ENCODE measurements around the gene SEMG2. TPM values are rescaled to one million over a fixed set of nuclear protein-coding genes. Genes with fewer than 3 reads are reported as not detected.
A peak's percentile ranks its signal among the peaks of the same experiment; 100 is the strongest.

Gene SEMG2, protein sequence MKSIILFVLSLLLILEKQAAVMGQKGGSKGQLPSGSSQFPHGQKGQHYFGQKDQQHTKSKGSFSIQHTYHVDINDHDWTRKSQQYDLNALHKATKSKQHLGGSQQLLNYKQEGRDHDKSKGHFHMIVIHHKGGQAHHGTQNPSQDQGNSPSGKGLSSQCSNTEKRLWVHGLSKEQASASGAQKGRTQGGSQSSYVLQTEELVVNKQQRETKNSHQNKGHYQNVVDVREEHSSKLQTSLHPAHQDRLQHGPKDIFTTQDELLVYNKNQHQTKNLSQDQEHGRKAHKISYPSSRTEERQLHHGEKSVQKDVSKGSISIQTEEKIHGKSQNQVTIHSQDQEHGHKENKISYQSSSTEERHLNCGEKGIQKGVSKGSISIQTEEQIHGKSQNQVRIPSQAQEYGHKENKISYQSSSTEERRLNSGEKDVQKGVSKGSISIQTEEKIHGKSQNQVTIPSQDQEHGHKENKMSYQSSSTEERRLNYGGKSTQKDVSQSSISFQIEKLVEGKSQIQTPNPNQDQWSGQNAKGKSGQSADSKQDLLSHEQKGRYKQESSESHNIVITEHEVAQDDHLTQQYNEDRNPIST
- total RNA-seq: not detected
- polyA plus RNA-seq: not detected
- long read RNA-seq, donor 1: 0 reads
- long read RNA-seq, donor 2: 0 reads
- long read RNA-seq, donor 3: 0 reads
- long read RNA-seq, donor 4: 0 reads

DNA sequence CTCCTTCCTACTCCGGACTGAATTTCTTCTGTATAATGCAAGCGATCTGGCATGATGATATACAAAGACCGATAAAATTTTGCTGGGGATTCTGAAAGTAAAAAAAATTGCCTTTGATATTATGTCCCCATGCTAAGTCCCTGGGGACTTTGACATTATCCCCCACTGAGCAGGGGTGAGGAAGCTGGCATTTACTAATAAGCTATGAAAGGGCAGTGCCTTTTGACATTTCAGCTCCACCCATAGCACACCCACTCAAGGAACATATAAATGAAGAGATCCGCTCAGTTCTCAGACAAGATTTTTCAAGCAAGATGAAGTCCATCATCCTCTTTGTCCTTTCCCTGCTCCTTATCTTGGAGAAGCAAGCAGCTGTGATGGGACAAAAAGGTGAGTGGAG is at the start of gene SEMG2:
TSS of gene SEMG2 (plus strand) at position 298 of the 400 bp plus-strand sequence. CDS start at position 315, 17 bp downstream.
- intact Hi-C loops (cut with DNase I): no loop called here
- H3K4me3 ChIP-seq (ENCODE audit: low read length): no peak within 1 kb of the TSS
- no peaks in the 10 kb centered on the region for H3K9me3 ChIP-seq (ENCODE audit: control insufficient read depth, low read length)
- WGBS: 89% methylated on average over 4 of the region's 4 CpGs
- no peak within 1 kb of the TSS for H3K27ac ChIP-seq (ENCODE audit: low read length)
- DNase-seq (no peak), ATAC-seq (no peak)
- no peaks in the 10 kb centered on the region for H3K4me1 ChIP-seq (ENCODE audit: control insufficient read depth, insufficient read depth, low read length)
- peaks cover 2% of the 10 kb centered on the region for H3K27me3 ChIP-seq (ENCODE audit: control insufficient read depth, insufficient read depth)

DNA sequence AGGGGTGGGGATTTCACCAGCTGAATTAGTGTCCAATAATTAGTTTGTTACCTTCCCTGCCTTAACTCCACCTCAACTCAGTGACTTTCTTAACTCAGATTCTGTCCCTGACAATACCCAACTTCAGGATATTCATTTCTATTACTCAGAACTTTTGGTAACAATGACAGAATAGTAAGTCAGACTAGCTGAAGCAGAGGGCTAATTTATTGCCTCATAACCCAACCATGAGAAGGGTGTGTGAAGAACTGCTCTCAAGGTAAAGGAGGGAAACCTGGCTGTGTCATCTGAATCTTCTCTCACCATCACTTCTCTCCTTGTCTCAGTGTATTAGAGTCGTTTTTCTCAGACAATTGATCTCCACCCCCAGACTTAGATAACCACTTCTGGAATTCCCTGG is 47.7 kb upstream of the SEMG2 start:
- ATAC-seq: no peak
- Histone ChIP-seq H3K4me3 (ENCODE audit: low read length) (no peak overlapping the region), H3K27ac (ENCODE audit: low read length) (no peak overlapping the region), H3K9me3 (ENCODE audit: control insufficient read depth, low read length) (no peaks in the 10 kb centered on the region), H3K27me3 (ENCODE audit: control insufficient read depth, insufficient read depth) (no peaks in the 10 kb centered on the region), H3K4me1 (ENCODE audit: control insufficient read depth, insufficient read depth, low read length) (no peaks in the 10 kb centered on the region)
- 10% methylated on average over 1 of the region's 1 CpG for WGBS
- intact Hi-C loops (cut with DNase I): no loop called here
- DNase-seq: no peak

DNA sequence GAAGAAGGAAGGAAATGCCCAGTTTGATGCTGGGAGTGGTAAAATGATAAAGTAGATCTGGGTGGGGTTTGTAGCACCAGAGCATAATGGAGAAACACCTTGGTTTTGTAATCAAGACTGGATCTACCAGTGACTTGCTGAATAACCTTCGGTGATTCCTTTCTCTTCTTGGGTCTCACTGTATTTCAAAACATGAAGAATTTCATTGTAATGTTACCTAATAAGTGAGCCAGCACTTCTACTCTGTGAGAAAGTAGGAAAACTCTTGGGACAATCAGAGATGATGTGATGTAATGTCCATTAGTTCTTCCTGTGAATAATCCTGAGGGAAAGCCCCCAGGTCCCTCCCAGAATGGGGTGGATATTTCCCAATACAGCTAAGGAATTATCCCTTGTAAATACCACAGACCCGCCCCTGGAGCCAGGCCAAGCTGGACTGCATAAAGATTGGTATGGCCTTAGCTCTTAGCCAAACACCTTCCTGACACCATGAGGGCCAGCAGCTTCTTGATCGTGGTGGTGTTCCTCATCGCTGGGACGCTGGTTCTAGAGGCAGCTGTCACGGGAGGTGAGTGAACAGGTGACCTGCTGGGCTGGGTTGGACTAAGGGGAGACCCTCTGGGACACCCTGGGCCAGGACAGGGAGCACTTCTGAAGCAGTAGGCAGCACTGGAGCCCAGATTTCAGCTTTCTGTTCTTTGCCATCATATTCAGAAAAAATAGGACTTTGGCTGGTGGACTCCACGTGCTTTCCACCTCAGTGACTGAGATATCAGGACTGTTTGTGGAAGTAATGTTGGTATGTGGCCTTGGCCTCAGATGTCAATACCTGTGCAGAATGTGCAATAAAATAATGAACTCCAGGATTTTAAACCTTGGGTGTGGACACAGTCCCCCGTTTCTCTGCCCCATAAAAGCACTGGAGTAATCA is 46.5 kb upstream of the SEMG2 start, which contains the start of gene PI3:
TSS of gene PI3 (plus strand) at position 469 of the 931 bp plus-strand sequence. CDS start at position 490, 21 bp downstream.
- WGBS: 63% methylated on average over 8 of the region's 8 CpGs

DNA sequence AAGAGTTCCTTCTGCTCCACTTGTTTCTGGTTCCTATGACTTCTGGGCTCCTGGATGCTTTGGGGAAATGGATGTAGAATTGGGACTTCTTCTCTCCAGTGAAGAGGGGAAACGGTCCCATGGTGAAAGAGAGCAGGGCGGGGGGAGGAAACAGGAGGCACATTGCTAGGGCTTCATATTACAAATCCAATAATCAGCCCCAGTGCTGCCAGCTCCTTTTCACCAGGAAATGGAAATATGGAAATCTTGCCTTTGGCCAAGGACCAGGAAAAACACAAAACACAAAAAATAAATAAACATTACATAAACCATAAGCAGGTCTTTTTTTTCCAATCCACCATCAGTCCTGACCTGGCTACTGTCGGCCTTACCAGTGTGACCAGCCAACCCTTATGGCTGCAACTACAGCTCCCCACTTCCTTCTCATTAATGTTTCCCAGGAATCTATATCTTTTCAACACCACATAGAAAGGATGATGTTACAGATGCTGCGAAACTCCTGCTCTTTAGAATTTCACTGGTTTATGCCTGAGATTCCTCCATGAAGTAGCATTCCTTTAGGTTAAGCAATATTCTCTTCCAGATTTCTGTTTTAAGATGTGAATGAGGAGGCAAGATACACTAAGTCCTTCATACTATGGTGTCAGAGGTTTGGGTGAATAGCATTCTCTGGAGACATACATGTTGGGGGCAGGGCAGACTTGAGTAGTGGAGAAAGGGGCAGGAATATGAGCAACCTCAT is 44.5 kb upstream of the SEMG2 start:
- DNase-seq (no peak), ATAC-seq (no peak)
- Histone ChIP-seq H3K4me1 (ENCODE audit: control insufficient read depth, insufficient read depth, low read length) (no peaks in the 10 kb centered on the region), H3K4me3 (ENCODE audit: low read length) (no peak overlapping the region), H3K9me3 (ENCODE audit: control insufficient read depth, low read length) (no peaks in the 10 kb centered on the region), H3K27me3 (ENCODE audit: control insufficient read depth, insufficient read depth) (no peaks in the 10 kb centered on the region), H3K27ac (ENCODE audit: low read length) (no peak overlapping the region)
- intact Hi-C loops (cut with DNase I): no loop called here
- 68% methylated on average over 4 of the region's 4 CpGs for WGBS

More for the DNA sequence above, 46.5 kb upstream of the SEMG2 start, which contains the start of gene PI3:
- H3K27ac ChIP-seq (ENCODE audit: low read length): no peak within 1 kb of the TSS
- H3K4me3 ChIP-seq (ENCODE audit: low read length): no peak within 1 kb of the TSS
- H3K4me1 ChIP-seq (ENCODE audit: control insufficient read depth, insufficient read depth, low read length): no peaks in the 10 kb centered on the region
- DNase-seq: peak in 1 of 3 donors; percentile 47
- intact Hi-C loops (cut with DNase I): no loop called here
- ATAC-seq: no peak
- H3K9me3 ChIP-seq (ENCODE audit: control insufficient read depth, low read length): no peaks in the 10 kb centered on the region
- H3K27me3 ChIP-seq (ENCODE audit: control insufficient read depth, insufficient read depth): no peaks in the 10 kb centered on the region

DNA sequence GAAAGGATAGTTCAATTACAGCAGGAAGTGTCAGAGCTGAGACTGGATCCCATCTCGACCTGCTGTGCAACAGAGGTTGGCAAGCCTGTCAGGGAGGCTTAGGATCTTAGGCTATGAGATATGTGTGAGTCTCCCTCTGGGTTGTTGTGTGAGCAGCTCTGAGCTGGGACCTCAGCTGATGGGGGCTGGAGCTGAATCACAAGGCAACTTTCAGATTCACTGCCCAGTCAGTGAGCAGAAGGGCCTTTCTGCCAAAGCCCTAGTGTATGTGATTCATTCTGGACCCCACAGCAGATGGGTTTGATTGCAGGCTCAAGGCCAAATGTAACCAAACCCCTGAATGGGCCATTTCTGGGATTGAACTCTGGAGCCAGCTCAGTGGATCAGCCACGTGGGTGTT is 42.0 kb upstream of the SEMG2 start:
- no peaks in the 10 kb centered on the region for H3K4me1 ChIP-seq (ENCODE audit: control insufficient read depth, insufficient read depth, low read length)
- intact Hi-C loops (cut with DNase I): no loop called here
- DNase-seq (no peak), ATAC-seq (no peak)
- no peaks in the 10 kb centered on the region for H3K27me3 ChIP-seq (ENCODE audit: control insufficient read depth, insufficient read depth)
- no peaks in the 10 kb centered on the region for H3K9me3 ChIP-seq (ENCODE audit: control insufficient read depth, low read length)
- WGBS: 50% methylated on average over 2 of the region's 2 CpGs
- H3K27ac ChIP-seq (ENCODE audit: low read length): no peak overlapping the region
- no peak overlapping the region for H3K4me3 ChIP-seq (ENCODE audit: low read length)

DNA sequence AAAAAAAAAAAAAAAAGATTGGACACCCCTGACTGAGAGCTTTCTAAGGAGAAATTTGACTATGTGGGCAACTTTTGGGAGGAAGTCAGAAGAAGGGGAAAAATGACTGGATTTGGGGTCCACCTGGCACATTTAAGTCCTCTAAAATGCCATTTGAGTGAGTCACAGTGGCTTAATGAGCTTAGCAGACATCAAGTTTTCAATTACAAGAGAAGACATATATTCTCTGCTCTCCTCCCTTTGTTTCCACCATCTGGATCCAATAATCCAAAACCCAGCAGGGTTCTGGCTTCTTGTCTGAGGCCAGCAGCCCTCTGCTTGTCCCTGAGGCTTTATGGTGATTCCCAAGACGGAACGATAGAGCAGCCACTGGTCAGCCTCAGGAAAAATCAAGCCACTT is 39.5 kb upstream of the SEMG2 start:
- intact Hi-C loops (cut with DNase I): no loop called here
- 77% methylated on average over 2 of the region's 2 CpGs for WGBS
- no peaks in the 10 kb centered on the region for H3K4me1 ChIP-seq (ENCODE audit: control insufficient read depth, insufficient read depth, low read length)

DNA sequence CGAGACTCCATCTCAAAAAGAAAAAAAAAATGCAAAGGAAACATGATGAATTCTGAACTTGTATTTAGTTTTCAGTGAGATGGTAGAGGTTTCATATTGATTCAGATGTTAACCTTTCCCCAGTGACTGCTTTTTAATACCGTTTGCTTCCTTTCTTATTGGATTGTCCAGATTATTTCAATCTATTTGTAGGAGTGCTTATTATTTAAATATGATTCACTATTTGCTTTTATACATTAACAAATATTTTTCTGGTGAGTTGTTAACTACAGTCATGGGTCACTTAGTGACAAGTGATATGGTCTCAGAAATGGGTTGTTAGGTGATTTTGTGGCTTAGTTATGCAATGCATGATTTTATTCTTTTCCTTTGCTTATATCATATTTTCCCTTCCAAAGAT is 38.1 kb upstream of the SEMG2 start:
- Histone ChIP-seq H3K4me3 (ENCODE audit: low read length) (no peak overlapping the region), H3K9me3 (ENCODE audit: control insufficient read depth, low read length) (no peaks in the 10 kb centered on the region), H3K4me1 (ENCODE audit: control insufficient read depth, insufficient read depth, low read length) (no peaks in the 10 kb centered on the region), H3K27me3 (ENCODE audit: control insufficient read depth, insufficient read depth) (no peaks in the 10 kb centered on the region), H3K27ac (ENCODE audit: low read length) (no peak overlapping the region)
- intact Hi-C loops (cut with DNase I): no loop called here
- ATAC-seq: no peak
- DNase-seq: no peak
- WGBS: 85% methylated on average over 2 of the region's 2 CpGs

More for the DNA sequence above, 39.5 kb upstream of the SEMG2 start:
- Histone ChIP-seq H3K9me3 (ENCODE audit: control insufficient read depth, low read length) (no peaks in the 10 kb centered on the region), H3K4me3 (ENCODE audit: low read length) (no peak overlapping the region), H3K27ac (ENCODE audit: low read length) (no peak overlapping the region), H3K27me3 (ENCODE audit: control insufficient read depth, insufficient read depth) (no peaks in the 10 kb centered on the region)
- no peak for DNase-seq
- ATAC-seq: no peak

DNA sequence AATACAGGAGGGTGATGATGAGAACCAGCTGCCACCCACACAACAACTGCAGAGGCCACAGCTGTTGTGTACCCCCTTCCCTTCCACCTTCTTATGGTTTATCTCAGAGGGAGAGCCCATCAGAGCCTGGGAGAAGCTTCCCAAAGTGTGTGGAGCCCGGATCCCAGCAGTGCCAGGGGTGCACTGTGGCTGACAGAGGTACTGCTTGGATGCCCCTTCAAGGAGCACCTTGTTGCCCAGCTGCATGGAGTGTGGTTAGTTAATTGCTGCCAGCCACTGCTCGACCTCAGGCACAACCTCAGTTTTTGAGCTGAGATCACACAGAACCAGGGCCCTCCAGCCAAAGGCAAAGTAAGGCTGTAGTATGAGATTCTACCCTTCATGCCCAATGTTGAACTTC is 33.5 kb upstream of the SEMG2 start:
- no peak for ATAC-seq
- Histone ChIP-seq H3K4me3 (ENCODE audit: low read length) (no peak overlapping the region), H3K27me3 (ENCODE audit: control insufficient read depth, insufficient read depth) (no peaks in the 10 kb centered on the region), H3K9me3 (ENCODE audit: control insufficient read depth, low read length) (no peaks in the 10 kb centered on the region), H3K27ac (ENCODE audit: low read length) (no peak overlapping the region), H3K4me1 (ENCODE audit: control insufficient read depth, insufficient read depth, low read length) (peaks cover 2% of the 10 kb centered on the region)
- WGBS: 47% methylated on average over 2 of the region's 2 CpGs
- DNase-seq: no peak
- intact Hi-C loops (cut with DNase I): no loop called here

DNA sequence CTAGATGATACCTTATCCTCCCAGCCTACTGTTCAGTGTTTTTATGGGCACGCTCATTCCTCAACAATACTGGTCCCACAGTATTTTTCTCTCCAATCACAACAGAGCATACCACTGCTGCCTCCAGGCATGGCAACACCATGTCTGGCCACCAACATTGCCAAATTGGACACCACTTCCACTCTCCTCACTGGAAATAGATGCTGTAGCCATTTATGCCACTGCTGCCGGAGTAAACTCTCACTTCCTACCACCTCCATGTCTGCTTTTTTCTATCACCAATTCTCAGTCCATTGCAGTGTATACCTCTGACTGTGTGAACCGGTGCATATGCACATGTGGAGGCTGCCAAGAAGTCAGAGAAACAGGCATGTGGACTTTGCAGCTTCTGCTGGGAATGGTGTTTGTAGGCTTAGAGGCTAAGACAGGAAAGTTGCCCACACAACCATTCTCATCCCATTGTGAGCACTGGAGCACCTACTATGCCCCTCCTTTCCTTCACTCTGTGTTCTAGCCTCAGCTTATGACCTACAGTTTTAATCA is 32.0 kb upstream of the SEMG2 start:
- no peaks in the 10 kb centered on the region for H3K9me3 ChIP-seq (ENCODE audit: control insufficient read depth, low read length)
- 87% methylated on average over 3 of the region's 3 CpGs for WGBS
- ATAC-seq: no peak

DNA sequence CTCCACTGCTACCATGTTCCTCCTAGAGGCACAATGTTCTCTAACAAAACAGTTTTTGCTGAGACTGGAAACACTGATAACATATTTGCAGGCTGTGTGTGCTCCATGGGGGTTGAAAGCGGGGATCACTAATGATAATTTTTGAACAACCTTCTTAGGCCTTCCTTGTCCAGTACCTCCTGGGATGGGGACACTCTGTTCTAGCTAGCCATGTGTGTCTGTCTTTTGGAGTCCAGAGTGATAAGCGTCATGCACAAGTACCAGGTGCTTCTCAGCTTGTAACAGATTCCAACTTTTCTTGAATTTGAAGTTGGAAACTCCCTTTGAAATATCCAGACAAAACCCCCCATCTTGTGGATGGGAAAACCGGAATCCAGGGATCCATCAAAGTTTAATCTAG is 31.3 kb upstream of the SEMG2 start:
- ATAC-seq (no peak), DNase-seq (no peak)
- Histone ChIP-seq H3K27me3 (ENCODE audit: control insufficient read depth, insufficient read depth) (no peaks in the 10 kb centered on the region), H3K4me3 (ENCODE audit: low read length) (no peak overlapping the region), H3K4me1 (ENCODE audit: control insufficient read depth, insufficient read depth, low read length) (peaks cover 2% of the 10 kb centered on the region), H3K9me3 (ENCODE audit: control insufficient read depth, low read length) (no peaks in the 10 kb centered on the region), H3K27ac (ENCODE audit: low read length) (no peak overlapping the region)
- 79% methylated on average over 3 of the region's 3 CpGs for WGBS
- intact Hi-C loops (cut with DNase I): no loop called here

More for the DNA sequence above, 32.0 kb upstream of the SEMG2 start:
- Histone ChIP-seq H3K4me3 (ENCODE audit: low read length) (no peak overlapping the region), H3K27me3 (ENCODE audit: control insufficient read depth, insufficient read depth) (no peaks in the 10 kb centered on the region), H3K27ac (ENCODE audit: low read length) (no peak overlapping the region), H3K4me1 (ENCODE audit: control insufficient read depth, insufficient read depth, low read length) (peaks cover 2% of the 10 kb centered on the region)
- intact Hi-C loops (cut with DNase I): no loop called here
- no peak for DNase-seq

Data from right cardiac atrium (tissue), 5 donors.